ENCODE measurements around the gene SLC2A5.

Gene SLC2A5

GRCh38 chr1:9061252-9061960 is 8.0 kb downstream of the SLC2A5 start:
- FAIRE-seq: no peak

DNA sequence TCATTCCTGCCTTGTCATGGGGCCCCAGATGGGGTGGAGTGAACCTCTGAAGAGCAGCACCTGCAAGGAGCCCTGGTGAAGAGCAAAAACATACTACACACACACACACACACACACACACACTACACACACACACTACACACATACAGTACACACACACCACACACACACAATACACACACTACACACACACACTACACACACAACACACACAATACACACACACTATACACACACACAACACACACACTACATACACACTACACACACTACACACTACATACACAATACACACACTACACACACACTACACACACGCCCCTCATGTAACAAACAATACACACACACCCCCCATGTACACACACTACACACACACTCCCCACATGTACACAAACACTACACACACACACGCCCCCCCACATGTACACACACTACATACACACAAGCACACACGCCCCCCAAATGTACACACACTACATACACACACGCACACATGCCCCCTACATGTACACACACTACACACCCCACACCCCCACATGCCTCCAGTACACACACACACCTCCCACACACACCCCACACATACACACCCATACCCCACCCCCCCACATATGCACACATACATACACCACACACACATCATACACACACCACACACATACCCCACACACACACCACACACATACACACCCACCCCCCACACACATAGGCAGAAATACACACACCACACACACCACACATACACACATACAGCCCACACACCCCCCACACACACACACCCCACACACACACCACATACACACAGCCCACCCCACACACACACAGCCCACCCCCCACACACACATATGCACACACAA is 9.3 kb downstream of the SLC2A5 start:
- no peak for FAIRE-seq

GRCh38 chr1:9058465-9058864 is 11.0 kb downstream of the SLC2A5 start:
- FAIRE-seq: no peak

- no peak for FAIRE-seq
Observed at GRCh38 chr1:9057851-9058250, 11.6 kb downstream of the SLC2A5 start.

GRCh38 chr1:9052272-9053049 is 17.0 kb downstream of the SLC2A5 start:
- no peak for FAIRE-seq

DNA sequence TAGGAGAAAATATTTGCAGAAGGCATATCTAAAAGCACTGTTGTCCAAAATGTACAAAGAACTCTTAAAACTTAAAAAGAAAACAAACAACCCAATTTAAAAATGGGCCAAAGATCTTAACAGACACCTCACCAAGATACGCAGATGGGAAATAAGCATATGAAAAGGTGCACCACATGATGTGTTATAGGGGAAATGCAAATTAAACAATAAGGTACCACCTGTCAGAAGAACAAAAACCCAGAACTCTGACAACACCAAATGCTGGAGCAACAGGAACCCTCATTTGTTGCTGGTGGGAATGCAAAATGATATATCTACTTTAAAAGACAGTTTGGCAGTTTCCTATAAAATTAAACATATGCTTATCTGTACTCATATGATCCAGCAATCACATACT is 18.1 kb downstream of the SLC2A5 start:
- FAIRE-seq: no peak

- no peak for FAIRE-seq
Observed at GRCh38 chr1:9050803-9051202, 18.6 kb downstream of the SLC2A5 start.

DNA sequence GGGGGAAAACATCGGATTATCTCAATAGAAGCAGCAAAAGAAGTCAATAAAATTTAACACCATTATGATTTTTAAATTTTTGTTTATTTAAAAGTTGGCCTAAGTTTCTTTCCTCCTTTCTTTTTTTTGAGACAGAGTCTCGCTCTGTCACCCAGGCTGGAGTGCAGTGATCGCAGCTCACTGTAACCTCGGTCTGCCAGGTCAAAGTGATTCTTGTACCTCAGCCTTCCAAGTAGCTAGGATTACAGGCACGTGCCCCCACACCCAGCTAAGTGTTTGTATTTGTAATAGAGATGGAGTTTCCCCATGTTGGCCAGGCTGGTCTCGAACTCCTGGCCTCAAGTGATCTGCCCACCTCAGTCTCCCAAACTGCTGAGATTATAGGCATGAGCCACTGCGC is 20.9 kb downstream of the SLC2A5 start:
- FAIRE-seq: no peak

- FAIRE-seq: no peak
Observed at GRCh38 chr1:9047019-9047418, 22.4 kb downstream of the SLC2A5 start.

DNA sequence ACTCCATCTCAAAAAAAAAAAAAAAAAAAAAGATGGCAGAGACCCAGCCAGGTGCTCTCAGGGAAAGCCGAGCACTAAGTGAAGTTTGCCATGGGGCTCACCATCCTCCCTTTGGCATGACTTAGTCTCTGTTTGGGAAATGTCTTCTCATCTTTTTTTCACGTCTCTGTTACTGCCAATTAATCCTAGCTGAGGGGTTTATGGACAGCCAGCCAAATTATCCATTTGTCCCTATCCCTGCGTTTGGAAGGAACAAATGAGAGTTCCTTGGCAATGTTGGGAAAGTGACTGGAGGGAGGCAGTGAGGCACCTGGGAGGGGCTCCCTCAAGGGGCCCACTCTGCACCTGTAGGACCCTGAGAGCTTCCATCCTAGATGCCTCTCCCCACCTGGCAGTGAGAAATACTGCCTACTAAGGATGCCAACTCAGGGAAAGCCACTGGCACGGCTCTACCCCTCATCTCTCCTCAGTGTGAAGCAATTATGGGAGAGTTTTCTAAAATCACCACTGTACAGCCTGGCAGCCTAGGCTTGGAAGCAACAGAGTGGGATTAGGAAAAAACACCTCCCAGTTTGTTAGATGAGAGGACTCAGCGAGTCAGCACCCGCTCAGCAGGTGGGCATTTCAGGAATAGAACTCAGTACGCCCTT is 23.4 kb downstream of the SLC2A5 start:
- FAIRE-seq: no peak

DNA sequence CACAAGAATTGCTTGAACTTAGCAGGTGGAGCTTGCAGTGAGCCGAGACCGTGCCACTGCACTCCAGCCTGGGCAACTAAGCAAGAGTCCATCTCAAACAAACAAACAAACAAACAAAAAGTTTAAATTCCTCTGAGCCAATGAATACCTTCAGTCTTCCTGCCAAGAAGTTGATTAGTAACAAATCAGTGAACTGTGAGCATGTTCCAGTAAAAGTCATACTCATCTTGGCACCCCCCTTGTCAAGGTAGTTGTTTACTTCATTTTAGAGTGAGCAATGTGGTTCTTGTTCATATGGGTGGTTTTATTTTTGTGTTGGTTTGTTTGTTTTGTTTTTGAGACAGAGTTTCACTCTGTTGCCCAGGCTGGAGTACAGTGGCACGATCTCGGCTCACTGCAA is 25.2 kb downstream of the SLC2A5 start:
- FAIRE-seq: no peak

GRCh38 chr1:9042272-9042671 is 27.2 kb downstream of the SLC2A5 start:
- no peak for FAIRE-seq

DNA sequence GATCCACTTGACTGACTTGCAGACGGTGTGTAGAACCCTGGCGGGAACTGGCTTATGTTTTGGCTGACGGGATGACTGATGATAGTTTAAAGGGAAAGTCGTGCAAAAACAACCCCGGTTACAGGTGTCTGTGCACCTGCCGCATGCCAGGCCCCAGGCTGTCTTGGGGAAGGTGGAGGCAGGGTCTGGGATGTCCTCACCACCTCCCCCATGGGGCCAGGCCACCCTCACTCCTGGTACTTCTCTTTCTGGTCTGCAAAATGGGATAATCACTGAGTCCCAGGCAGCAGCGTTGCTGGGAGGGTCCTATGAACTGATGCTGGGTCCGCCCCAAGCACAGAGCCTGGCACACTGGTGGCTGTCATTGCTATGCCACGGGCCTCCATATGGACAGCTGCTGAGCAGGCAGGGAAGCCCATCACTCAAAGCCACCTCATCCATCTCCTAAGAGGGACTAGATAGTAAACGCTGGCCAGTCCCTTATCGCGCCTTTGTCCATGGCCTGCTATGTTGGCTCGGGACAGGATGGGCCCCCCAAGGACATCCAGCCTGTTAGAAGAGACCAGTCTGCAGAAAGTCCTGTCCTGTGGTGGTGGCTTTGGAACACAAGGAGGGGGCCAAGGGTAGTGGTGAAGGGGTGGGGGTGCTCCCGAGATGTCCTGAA is 28.2 kb downstream of the SLC2A5 start:
- FAIRE-seq: no peak

- FAIRE-seq: no peak
Observed at GRCh38 chr1:9040659-9041030, 28.8 kb downstream of the SLC2A5 start.

DNA sequence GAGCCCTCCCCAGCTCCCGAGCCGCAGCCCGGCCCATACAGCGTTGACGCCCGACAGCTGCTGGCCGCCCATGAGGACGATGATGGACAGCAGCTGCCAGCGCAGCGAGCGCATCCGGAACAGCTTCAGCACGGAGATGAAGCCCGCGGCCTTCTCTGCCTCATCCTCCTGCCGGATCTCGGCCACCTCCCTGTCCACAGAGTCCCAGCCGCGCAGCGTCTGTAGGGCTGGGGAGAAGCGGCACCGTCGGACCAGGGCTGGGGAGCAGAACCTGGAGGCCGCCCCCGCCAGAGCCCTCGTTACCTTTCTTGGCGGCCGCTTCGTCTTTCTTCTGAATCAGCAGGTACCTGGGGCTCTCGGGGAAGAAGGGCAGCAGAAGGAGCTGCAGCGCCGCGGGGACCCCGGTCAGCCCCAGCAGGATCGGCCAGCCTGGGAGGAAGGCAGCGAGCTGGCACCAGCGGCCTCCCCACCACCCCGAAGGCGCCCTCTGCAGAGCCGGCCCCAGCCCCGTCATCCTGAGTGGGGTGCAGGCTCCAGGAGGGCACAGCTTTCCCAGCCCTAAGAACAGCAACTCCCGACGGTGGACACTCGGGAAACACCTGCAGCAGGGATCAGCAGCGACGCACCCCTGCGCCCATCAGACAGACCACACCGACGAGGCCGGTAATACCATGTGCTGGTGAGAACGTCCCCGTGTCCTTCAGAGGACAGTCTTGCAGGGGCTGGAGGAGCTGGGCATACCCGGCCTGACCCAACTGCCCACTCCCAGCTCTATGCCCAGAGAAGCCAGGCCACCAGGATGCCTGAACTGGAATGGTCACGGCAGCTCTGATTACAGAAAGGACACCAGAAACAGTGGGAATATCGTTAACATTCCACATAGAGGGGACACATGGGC is 29.4 kb downstream of the SLC2A5 start:
- no peak for FAIRE-seq

DNA sequence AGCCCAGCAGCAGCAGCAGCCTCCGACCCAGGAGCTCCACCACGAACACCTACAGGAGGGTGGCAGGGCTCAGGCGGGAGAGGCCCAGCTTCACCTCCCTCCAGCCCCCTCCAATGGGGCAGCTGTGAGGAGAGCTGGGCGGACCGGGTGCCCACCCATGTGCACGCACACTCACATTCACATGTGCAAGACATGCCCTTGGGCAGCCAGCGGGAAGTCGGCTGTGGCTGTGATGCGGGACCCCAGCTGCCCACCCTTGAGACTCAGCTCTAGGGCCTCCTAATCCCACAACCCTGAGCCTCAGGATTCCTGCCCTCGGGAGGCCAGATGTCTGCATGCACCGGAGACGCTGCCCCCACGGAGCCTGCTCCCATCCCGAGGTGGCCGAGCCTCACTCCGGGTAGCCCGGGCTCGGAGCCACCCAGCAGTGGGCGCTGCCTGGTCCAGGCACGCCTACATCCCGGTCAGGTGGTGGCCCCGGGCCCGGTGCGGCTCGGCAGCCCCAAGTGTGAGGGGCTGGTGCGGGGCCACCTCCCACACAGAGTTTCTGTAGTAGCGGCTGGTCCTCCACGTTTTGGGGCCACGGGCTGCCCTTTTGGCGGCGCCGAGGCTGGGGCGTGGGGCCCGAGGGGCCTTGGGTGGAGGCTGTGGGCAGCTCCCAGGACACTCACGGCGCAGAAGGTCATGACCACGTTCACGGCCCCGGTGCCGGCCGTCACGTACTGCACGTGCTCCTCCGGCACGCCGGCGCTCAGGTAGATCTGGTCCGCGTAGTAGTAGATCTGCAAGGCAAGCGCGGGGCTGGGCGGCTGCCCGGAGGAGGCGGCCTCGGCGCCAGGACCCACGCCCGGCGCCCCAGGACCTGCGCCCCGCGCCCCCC is 30.3 kb downstream of the SLC2A5 start:
- no peak for FAIRE-seq

DNA sequence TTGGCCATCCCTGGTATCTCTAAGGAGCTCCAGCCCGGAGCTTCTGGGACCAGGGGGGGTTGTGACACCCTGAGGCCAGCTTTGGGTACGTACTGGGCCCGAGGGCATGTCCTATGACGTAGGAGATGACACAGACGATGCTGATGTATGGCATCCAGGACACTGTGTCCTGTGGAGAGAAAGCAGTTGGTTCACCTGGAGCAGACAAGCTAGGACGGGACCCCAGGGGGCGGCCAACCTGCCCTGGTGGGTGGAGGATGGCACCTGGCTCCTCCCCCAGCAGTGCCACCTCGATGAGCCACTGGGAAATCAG is 31.1 kb downstream of the SLC2A5 start:
- no peak for FAIRE-seq

DNA sequence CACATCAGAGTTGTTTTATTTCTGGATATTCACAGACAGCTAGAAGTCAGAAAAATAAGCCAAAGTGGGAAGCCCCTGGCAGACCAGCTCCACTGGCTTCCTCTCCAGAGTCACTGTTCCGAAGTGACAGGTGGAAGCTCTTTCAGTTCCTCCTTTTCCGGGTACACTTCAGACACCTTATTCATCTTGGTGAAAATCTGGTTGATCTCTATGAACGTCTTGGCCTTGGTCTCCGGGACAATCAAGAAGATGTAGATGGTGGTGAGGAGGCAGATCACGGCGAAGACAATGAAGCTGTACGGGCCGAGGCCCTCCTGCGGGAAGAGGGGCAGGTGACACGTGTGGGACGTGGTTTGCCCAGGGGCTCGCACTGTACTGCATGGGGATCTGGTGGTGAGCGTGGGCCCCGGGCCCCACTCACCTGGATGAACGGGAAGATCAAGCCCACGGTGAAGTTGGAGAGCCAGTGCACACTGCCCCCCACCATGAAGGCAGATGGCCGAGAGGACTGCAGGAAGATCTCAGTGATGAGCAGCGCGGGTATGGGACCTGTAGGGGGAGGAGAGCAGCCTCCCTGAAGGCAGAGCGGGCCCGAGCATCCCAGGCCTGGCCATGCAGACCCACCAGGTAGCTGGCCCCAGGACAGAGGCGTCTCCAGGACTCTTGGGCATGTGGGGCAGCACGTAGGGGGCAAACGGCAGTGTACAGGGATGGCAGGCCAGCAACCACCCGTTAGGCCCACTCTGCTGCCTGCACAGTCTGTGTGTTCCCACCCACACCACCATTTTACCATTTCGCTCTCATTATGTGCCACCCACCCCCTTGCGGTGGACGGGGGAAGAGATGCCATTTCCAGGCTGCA is 31.7 kb downstream of the SLC2A5 start:
- no peak for FAIRE-seq

DNA sequence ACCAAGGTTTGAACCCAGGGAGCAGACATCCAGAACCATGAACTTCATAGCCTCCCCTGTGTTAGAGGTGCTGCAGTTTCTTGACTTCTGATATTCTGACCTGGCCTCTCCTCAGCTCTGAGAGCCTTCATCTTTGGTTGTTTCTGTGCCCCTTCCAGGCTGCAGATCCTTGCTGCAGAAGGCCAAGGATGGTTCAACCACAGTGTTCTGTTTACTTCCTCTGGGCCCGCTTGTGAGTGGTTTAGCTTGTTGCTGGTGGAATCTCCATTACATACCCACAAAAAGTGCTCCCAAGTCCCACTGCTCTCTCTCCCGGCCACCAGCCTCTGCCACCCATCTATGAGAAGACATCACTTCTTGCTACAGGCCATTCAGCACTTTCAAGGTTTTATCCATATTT is 34.2 kb downstream of the SLC2A5 start:
- FAIRE-seq: no peak

- no peak for FAIRE-seq
Observed at GRCh38 chr1:9033363-9033762, 36.1 kb downstream of the SLC2A5 start.

All from A204.1 (cell line).